CD14-positive monocyte (primary cell): ENCODE measurements around the gene ABTB2. TPM values are rescaled to one million over a fixed set of nuclear protein-coding genes. Genes with fewer than 3 reads are reported as not detected.

Source experiments
- DNase-seq, 3 donors: peaks; one replicate each; pipeline ENCODE4 v3.0.0-alpha.2; 2011 to 2022
- H2AFZ ChIP-seq: 2 replicates; pipeline ENCODE4 v1.6.0; 2012; ENCODE audit warnings: mild to moderate bottlenecking, low read depth, low read length, inconsistent platforms; ENCODE audit not compliant: insufficient read depth, poor library complexity, severe bottlenecking
- H3K27ac ChIP-seq, 2 donors: 1 replicate in 1 of 2; 2 replicates in 1 of 2; pipeline ENCODE4 v1.5.1; 2012 to 2013; ENCODE audit warnings: low read length in 2 of 2, control low read depth in 1 of 2, inconsistent platforms in 1 of 2, low read depth in 1 of 2, mild to moderate bottlenecking in 1 of 2
- H3K27me3 ChIP-seq, 2 donors: one replicate each; pipeline versions ENCODE4 v1.6.0 to v1.6.1; 2011 to 2013; ENCODE audit warnings: low read length in 2 of 2; ENCODE audit not compliant: control insufficient read depth in 2 of 2, insufficient read depth in 2 of 2
- H3K36me3 ChIP-seq, 2 donors: replicated peaks in 1 of 2; 1 replicate in 1 of 2; 2 replicates in 1 of 2; pipeline versions ENCODE4 v1.5.1 to v1.6.1; 2012 to 2013; ENCODE audit warnings: low read length in 2 of 2, control low read depth in 1 of 2, inconsistent platforms in 1 of 2, mild to moderate bottlenecking in 1 of 2; ENCODE audit not compliant: insufficient read depth in 2 of 2, control insufficient read depth in 1 of 2
- H3K4me1 ChIP-seq, 2 donors: 1 replicate in 1 of 2; 2 replicates in 1 of 2; pipeline versions ENCODE4 v1.5.1 to v1.6.1; 2012 to 2013; ENCODE audit warnings: low read length in 2 of 2, control low read depth in 1 of 2, inconsistent platforms in 1 of 2, mild to moderate bottlenecking in 1 of 2, moderate library complexity in 1 of 2; ENCODE audit not compliant: insufficient read depth in 2 of 2, control insufficient read depth in 1 of 2
- H3K4me2 ChIP-seq: replicated peaks from 2 replicates; pipeline ENCODE3; 2012; ENCODE audit warnings: low read length, moderate library complexity, mild to moderate bottlenecking; ENCODE audit not compliant: poor library complexity, severe bottlenecking; ENCODE audit errors: extremely low read depth
- H3K4me3 ChIP-seq, 3 experiments: fragments of 200-600 bp in 1 of 3; sonication (generic) in 1 of 3; replicated peaks in 1 of 3; 1 replicate in 2 of 3; 2 replicates in 1 of 3; pipeline ENCODE4 v1.5.1; 2011 to 2013; ENCODE audit warnings: low read length in 3 of 3, mild to moderate bottlenecking in 3 of 3, control low read depth in 2 of 3, low read depth in 2 of 3, inconsistent platforms in 1 of 3, moderate library complexity in 1 of 3
- H3K79me2 ChIP-seq: 2 replicates; pipeline ENCODE4 v1.6.0; 2012; ENCODE audit warnings: mild to moderate bottlenecking, control low read depth, inconsistent platforms, low read length, moderate library complexity; ENCODE audit not compliant: insufficient read depth
- H3K9ac ChIP-seq: 2 replicates; pipeline ENCODE4 v1.6.0; 2017; ENCODE audit warnings: low read length, mild to moderate bottlenecking; ENCODE audit not compliant: insufficient read depth, poor library complexity, severe bottlenecking
- H3K9me3 ChIP-seq, 2 donors: replicated peaks in 1 of 2; 1 replicate in 1 of 2; 2 replicates in 1 of 2; pipeline versions ENCODE4 v1.5.1 to v1.6.1; 2012 to 2013; ENCODE audit warnings: low read length in 2 of 2, control low read depth in 1 of 2; ENCODE audit not compliant: control insufficient read depth in 1 of 2, insufficient read depth in 1 of 2
- H4K20me1 ChIP-seq: 2 replicates; pipeline ENCODE4 v1.6.0; 2012; ENCODE audit warnings: mild to moderate bottlenecking, low read length, control low read depth, moderate library complexity; ENCODE audit not compliant: insufficient read depth
- H3K27ac Mint-ChIP-seq, 7 donors: one replicate each; pipeline ENCODE4 v1.8.0; 2020; ENCODE audit warnings: mild to moderate bottlenecking in 7 of 7, mixed read lengths in 7 of 7, moderate library complexity in 6 of 7, inconsistent platforms in 2 of 7
- H3K27me3 Mint-ChIP-seq, 3 donors: one replicate each; pipeline ENCODE4 v1.8.0; 2021 to 2022; ENCODE audit warnings: low read depth in 3 of 3, mild to moderate bottlenecking in 3 of 3, mixed read lengths in 3 of 3, moderate library complexity in 3 of 3, inconsistent platforms in 1 of 3
- H3K36me3 Mint-ChIP-seq, 2 donors: one replicate each; pipeline ENCODE4 v1.8.0; 2020; ENCODE audit warnings: mixed read lengths in 2 of 2, inconsistent platforms in 1 of 2, mild to moderate bottlenecking in 1 of 2
- H3K4me1 Mint-ChIP-seq: one replicate; pipeline ENCODE4 v1.8.0; 2020; ENCODE audit warnings: mild to moderate bottlenecking, mixed read lengths
- H3K4me3 Mint-ChIP-seq, 2 donors: one replicate each; pipeline ENCODE4 v1.8.0; 2020; ENCODE audit warnings: mild to moderate bottlenecking in 2 of 2, mixed read lengths in 2 of 2, moderate library complexity in 1 of 2
- H3K9me3 Mint-ChIP-seq, 7 donors: one replicate each; pipeline ENCODE4 v1.8.0; 2020 to 2022; ENCODE audit warnings: mixed read lengths in 7 of 7, mild to moderate bottlenecking in 6 of 7, moderate library complexity in 6 of 7, inconsistent platforms in 2 of 7
- CTCF ChIP-seq: fragments of 200-600 bp; IDR thresholded peaks from one replicate; pipeline ENCODE4 v1.8.0; 2022; ENCODE audit warnings: antibody characterized with exemption, mild to moderate bottlenecking
- WGBS: methylation state at CpG from one replicate; pipeline ENCODE4 v1.1.5; 2013; ENCODE audit warnings: missing lambda C conversion rate; ENCODE audit not compliant: insufficient coverage; 5-methylcytosine and 5-hydroxymethylcytosine counted together
- intact Hi-C, 2 donors: fragments of 100-400 bp; cut with micrococcal nuclease; formaldehyde crosslinking; loops; one replicate each; pipeline versions ENCODE4 v1.15.0 to v1.15.1; 2023
- polyA plus RNA-seq, 3 donors: library from polyadenylated mRNA; depleted of rRNA in 1 of 3; unstranded in 2 of 3; stranded (reverse) in 1 of 3; fragments of 300-500 nt in 2 of 3; fragments of >200 nt in 1 of 3; fragmentation: Illumina TruSeq in 2 of 3; gene quantifications; 1 replicate in 2 of 3; 2 replicates in 1 of 3; pipeline ENCODE4 v1.2.3, GENCODE V29; 2012 to 2021

The ABTB2 gene
- polyA plus RNA-seq, 3 donors = 0.25 to 1.7 (median 0.26) TPM

- Mint-ChIP-seq H3K27me3 (peaks cover 1 to 4% (median 2%) of the 10 kb centered on the region in 3 donors), H3K36me3 (no peaks in the 10 kb centered on the region), H3K4me1 (peaks cover 4% of the 10 kb centered on the region), H3K4me3 (no peak overlapping the region), H3K9me3 (no peaks in the 10 kb centered on the region), H3K27ac (no peak overlapping the region)
- Histone ChIP-seq H3K9ac (no peak overlapping the region), H3K4me2 (no peak overlapping the region), H3K4me3 (no peak overlapping the region), H3K9me3 (no peaks in the 10 kb centered on the region), H3K79me2 (no peaks in the 10 kb centered on the region), H3K27ac (no peak overlapping the region), H3K4me1 (no peaks in the 10 kb centered on the region), H2AFZ (no peak overlapping the region), H3K36me3 (no peaks in the 10 kb centered on the region), H4K20me1 (no peaks in the 10 kb centered on the region), H3K27me3 (no peaks in the 10 kb centered on the region)
- DNase-seq = no peak
- intact Hi-C loops = no loop called here
- no peak for TF ChIP-seq CTCF
- WGBS = 100% methylated on average over 5 of the region's 6 CpGs
Measured at GRCh38 chr11:34276352-34276864, 81.4 kb downstream of the ABTB2 start.

- Mint-ChIP-seq H3K9me3 (no peaks in the 10 kb centered on the region), H3K36me3 (no peaks in the 10 kb centered on the region), H3K27me3 (peaks cover 1 to 2% (median 2%) of the 10 kb centered on the region in 3 donors), H3K4me3 (no peak overlapping the region), H3K27ac (peak overlapping the region in 1 of 7 donors; percentile 2), H3K4me1 (no peaks in the 10 kb centered on the region)
- Histone ChIP-seq H2AFZ (no peak overlapping the region), H3K9ac (no peak overlapping the region), H3K4me3 (no peak overlapping the region), H3K27ac (no peak overlapping the region), H3K9me3 (no peaks in the 10 kb centered on the region), H3K4me1 (no peaks in the 10 kb centered on the region), H3K36me3 (no peaks in the 10 kb centered on the region), H4K20me1 (no peaks in the 10 kb centered on the region), H3K4me2 (no peak overlapping the region), H3K79me2 (no peaks in the 10 kb centered on the region), H3K27me3 (no peaks in the 10 kb centered on the region)
- no peak for TF ChIP-seq CTCF
- no peak for DNase-seq
- intact Hi-C loops = no loop called here
- WGBS = 100% methylated on average over 1 of the region's 4 CpGs
Measured at GRCh38 chr11:34275486-34275885, 82.3 kb downstream of the ABTB2 start.
